ENCODE results near the gene ASXL2. TPM values are rescaled to one million over a fixed set of nuclear protein-coding genes. Genes with fewer than 3 reads are reported as not detected.

The ASXL2 gene
- total and polyA plus RNA-seq, 2 of the 13 experiments (the other 11 are each of a cell fraction or from before 2014, with no cell fraction given) = 12.1 to 19.2 TPM

- TF ChIP-seq, protein P1, sequence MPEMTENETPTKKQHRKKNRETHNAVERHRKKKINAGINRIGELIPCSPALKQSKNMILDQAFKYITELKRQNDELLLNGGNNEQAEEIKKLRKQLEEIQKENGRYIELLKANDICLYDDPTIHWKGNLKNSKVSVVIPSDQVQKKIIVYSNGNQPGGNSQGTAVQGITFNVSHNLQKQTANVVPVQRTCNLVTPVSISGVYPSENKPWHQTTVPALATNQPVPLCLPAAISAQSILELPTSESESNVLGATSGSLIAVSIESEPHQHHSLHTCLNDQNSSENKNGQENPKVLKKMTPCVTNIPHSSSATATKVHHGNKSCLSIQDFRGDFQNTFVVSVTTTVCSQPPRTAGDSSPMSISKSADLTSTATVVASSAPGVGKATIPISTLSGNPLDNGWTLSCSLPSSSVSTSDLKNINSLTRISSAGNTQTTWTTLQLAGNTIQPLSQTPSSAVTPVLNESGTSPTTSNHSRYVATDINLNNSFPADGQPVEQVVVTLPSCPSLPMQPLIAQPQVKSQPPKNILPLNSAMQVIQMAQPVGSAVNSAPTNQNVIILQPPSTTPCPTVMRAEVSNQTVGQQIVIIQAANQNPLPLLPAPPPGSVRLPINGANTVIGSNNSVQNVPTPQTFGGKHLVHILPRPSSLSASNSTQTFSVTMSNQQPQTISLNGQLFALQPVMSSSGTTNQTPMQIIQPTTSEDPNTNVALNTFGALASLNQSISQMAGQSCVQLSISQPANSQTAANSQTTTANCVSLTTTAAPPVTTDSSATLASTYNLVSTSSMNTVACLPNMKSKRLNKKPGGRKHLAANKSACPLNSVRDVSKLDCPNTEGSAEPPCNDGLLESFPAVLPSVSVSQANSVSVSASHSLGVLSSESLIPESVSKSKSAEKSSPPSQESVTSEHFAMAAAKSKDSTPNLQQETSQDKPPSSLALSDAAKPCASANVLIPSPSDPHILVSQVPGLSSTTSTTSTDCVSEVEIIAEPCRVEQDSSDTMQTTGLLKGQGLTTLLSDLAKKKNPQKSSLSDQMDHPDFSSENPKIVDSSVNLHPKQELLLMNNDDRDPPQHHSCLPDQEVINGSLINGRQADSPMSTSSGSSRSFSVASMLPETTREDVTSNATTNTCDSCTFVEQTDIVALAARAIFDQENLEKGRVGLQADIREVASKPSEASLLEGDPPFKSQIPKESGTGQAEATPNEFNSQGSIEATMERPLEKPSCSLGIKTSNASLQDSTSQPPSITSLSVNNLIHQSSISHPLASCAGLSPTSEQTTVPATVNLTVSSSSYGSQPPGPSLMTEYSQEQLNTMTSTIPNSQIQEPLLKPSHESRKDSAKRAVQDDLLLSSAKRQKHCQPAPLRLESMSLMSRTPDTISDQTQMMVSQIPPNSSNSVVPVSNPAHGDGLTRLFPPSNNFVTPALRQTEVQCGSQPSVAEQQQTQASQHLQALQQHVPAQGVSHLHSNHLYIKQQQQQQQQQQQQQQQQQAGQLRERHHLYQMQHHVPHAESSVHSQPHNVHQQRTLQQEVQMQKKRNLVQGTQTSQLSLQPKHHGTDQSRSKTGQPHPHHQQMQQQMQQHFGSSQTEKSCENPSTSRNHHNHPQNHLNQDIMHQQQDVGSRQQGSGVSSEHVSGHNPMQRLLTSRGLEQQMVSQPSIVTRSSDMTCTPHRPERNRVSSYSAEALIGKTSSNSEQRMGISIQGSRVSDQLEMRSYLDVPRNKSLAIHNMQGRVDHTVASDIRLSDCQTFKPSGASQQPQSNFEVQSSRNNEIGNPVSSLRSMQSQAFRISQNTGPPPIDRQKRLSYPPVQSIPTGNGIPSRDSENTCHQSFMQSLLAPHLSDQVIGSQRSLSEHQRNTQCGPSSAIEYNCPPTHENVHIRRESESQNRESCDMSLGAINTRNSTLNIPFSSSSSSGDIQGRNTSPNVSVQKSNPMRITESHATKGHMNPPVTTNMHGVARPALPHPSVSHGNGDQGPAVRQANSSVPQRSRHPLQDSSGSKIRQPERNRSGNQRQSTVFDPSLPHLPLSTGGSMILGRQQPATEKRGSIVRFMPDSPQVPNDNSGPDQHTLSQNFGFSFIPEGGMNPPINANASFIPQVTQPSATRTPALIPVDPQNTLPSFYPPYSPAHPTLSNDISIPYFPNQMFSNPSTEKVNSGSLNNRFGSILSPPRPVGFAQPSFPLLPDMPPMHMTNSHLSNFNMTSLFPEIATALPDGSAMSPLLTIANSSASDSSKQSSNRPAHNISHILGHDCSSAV (CRISPR knock-in tag; IDR thresholded peaks at IDR 0.05; ENCODE audit: borderline replicate concordance) = 0 out of 2 replicates have a peak, but pooled peaks have one; percentile 8
- TF ChIP-seq HNF4A (CRISPR knock-in tag; IDR thresholded peaks at IDR 0.05) (peak; percentile 24; the same call in 1 of the 2 replicates), SIX1 (CRISPR knock-in tag; IDR thresholded peaks at IDR 0.05; ENCODE audit: borderline replicate concordance) (peak; percentile 79; the same call in 1 of the 2 replicates), FOXO4 (CRISPR knock-in tag; conservative IDR thresholded peaks at IDR 0.05) (0 out of 2 replicates have a peak, but pooled peaks have one; percentile 17), KDM4B (CRISPR knock-in tag; IDR thresholded peaks at IDR 0.05) (peak; percentile 79; the same call in 1 of the 2 replicates), NFE2L2 (IDR thresholded peaks at IDR 0.05; ENCODE audit: low read length) (no peak), ZNF878 (CRISPR knock-in tag; IDR thresholded peaks at IDR 0.05) (0 out of 2 replicates have a peak, but pooled peaks have one; percentile 55), HOXA5 (CRISPR knock-in tag; IDR thresholded peaks at IDR 0.05) (no peak), ZNF776 (CRISPR knock-in tag; IDR thresholded peaks at IDR 0.05) (no peak), ZNF83 (CRISPR knock-in tag; IDR thresholded peaks at IDR 0.05; ENCODE audit: borderline replicate concordance) (no peak), SP1 (IDR thresholded peaks at IDR 0.05) (no peak), SP1 (CRISPR knock-in tag; IDR thresholded peaks at IDR 0.05) (no peak), ZNF782 (CRISPR knock-in tag; IDR thresholded peaks at IDR 0.05; ENCODE audit: borderline replicate concordance) (no peak), JUN (CRISPR knock-in tag; IDR thresholded peaks at IDR 0.05) (peak; percentile 94), ZNF292 (CRISPR knock-in tag; IDR thresholded peaks at IDR 0.05; ENCODE audit: borderline replicate concordance, low read depth) (no peak), ZBTB8A (CRISPR knock-in tag; IDR thresholded peaks at IDR 0.05; ENCODE audit: borderline replicate concordance, low read depth) (no peak), ZNF12 (CRISPR knock-in tag; IDR thresholded peaks at IDR 0.05) (0 out of 2 replicates have a peak, but pooled peaks have one; percentile 51), SNRNP70 (IDR thresholded peaks at IDR 0.05; ENCODE audit: low read depth, low read length) (no peak), CBFB (CRISPR knock-in tag; IDR thresholded peaks at IDR 0.05) (peak; percentile 97)
- TF ChIP-seq, protein P2, sequence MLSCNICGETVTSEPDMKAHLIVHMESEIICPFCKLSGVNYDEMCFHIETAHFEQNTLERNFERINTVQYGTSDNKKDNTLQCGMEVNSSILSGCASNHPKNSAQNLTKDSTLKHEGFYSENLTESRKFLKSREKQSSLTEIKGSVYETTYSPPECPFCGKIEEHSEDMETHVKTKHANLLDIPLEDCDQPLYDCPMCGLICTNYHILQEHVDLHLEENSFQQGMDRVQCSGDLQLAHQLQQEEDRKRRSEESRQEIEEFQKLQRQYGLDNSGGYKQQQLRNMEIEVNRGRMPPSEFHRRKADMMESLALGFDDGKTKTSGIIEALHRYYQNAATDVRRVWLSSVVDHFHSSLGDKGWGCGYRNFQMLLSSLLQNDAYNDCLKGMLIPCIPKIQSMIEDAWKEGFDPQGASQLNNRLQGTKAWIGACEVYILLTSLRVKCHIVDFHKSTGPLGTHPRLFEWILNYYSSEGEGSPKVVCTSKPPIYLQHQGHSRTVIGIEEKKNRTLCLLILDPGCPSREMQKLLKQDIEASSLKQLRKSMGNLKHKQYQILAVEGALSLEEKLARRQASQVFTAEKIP (CRISPR knock-in tag; IDR thresholded peaks at IDR 0.05; ENCODE audit: borderline replicate concordance) = no peak
These were observed 945 bp upstream of the ASXL2 start (continued) for GRCh38 chr2:25879133-25879730.
